ENCODE data around the gene ARHGAP25.

DNA sequence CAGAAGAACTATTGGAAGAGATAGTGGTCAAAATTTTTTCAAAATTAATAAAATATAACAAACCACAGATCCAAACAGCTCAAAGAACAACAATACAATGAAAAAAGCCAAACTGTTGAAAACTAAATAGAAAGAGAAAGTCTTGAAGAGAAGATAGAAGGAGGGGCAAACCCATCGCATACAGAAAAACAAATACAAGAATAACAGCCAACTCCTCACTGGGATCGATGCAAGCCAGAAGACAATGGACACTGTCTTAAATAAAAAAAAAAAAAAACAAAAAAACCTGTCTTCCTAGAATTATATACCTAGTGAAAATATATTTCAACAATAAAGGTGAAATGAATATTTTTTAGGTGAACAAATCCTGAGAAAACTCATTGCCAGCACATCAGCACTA, 34.1 kb upstream of the ARHGAP25 start:
- TF ChIP-seq, protein P1, sequence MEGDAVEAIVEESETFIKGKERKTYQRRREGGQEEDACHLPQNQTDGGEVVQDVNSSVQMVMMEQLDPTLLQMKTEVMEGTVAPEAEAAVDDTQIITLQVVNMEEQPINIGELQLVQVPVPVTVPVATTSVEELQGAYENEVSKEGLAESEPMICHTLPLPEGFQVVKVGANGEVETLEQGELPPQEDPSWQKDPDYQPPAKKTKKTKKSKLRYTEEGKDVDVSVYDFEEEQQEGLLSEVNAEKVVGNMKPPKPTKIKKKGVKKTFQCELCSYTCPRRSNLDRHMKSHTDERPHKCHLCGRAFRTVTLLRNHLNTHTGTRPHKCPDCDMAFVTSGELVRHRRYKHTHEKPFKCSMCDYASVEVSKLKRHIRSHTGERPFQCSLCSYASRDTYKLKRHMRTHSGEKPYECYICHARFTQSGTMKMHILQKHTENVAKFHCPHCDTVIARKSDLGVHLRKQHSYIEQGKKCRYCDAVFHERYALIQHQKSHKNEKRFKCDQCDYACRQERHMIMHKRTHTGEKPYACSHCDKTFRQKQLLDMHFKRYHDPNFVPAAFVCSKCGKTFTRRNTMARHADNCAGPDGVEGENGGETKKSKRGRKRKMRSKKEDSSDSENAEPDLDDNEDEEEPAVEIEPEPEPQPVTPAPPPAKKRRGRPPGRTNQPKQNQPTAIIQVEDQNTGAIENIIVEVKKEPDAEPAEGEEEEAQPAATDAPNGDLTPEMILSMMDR (IDR thresholded peaks at IDR 0.05) = no peak
- TF ChIP-seq POLR2A (IDR thresholded peaks at IDR 0.05) (no peak), POLR2AphosphoS5 (IDR thresholded peaks at IDR 0.05) (no peak), EP300 (IDR thresholded peaks at IDR 0.05) (no peak)

All from upper lobe of left lung (tissue), 4 donors.